Endothelial cell of umbilical vein (primary cell): ENCODE data around the gene MRPL14. TPM values are rescaled to one million over a fixed set of nuclear protein-coding genes. Genes with fewer than 3 reads are reported as not detected.
A peak's percentile ranks its signal among the peaks of the same experiment; 100 is the strongest.

Experiments
- BruUV-seq: library from RNA; stranded (reverse); fragments of 400-500 nt; replicated peaks from 2 replicates; lab custom pipeline; 2021; lab: Mats Ljungman, UMichigan
- CTCF ChIA-PET: fragments of 300-600, 350-600 bp; sonication (Branson Sonifier 250); formaldehyde crosslinking; loops from one replicate; lab custom pipeline; 2021; ENCODE audit warnings: antibody characterized with exemption, inconsistent platforms; lab: Charles Lee
- POLR2A ChIA-PET: fragments of 300-600, 350-600 bp; sonication (Branson Sonifier 250); formaldehyde crosslinking; loops from one replicate; lab custom pipeline; 2021; ENCODE audit warnings: antibody characterized with exemption, inconsistent platforms; lab: Charles Lee
- DNase-seq: peaks from one replicate; pipeline ENCODE4 v3.0.0-alpha.2; 2011; ENCODE audit warnings: low read depth, low spot score
- FAIRE-seq: peaks from 2 replicates; lab custom pipeline; 2011; peaks lifted over from hg19 to GRCh38; lab: Jason Lieb, UNC
- H2AFZ ChIP-seq: 2 replicates; pipeline ENCODE4 v1.6.0; 2012; ENCODE audit warnings: low read depth, low read length, control low read depth, inconsistent platforms
- H3K27ac ChIP-seq: 2 replicates; pipeline ENCODE4 v1.5.1; 2011; ENCODE audit warnings: low read depth, mild to moderate bottlenecking, control low read depth, low read length, moderate library complexity; ENCODE audit not compliant: insufficient read depth
- H3K27me3 ChIP-seq, 2 experiments: 2 replicates each; pipeline versions ENCODE4 v1.6.0 to v1.6.1; 2011; ENCODE audit warnings: low read length in 2 of 2, mixed read lengths in 1 of 2; ENCODE audit not compliant: control insufficient read depth in 2 of 2, insufficient read depth in 2 of 2
- H3K36me3 ChIP-seq, 2 experiments: 2 replicates in 1 of 2; 3 replicates in 1 of 2; pipeline ENCODE4 v1.5.1; 2011; ENCODE audit warnings: low read length in 2 of 2, mild to moderate bottlenecking in 1 of 2, moderate library complexity in 1 of 2; ENCODE audit not compliant: control insufficient read depth in 2 of 2, insufficient read depth in 2 of 2; ENCODE audit errors: extremely low read depth in 1 of 2
- H3K4me1 ChIP-seq: 3 replicates; pipeline ENCODE4 v1.5.1; 2011; ENCODE audit warnings: mild to moderate bottlenecking, low read length; ENCODE audit not compliant: control insufficient read depth, insufficient read depth; ENCODE audit errors: extremely low read depth
- H3K4me2 ChIP-seq: 2 replicates; pipeline ENCODE4 v1.6.1; 2011; ENCODE audit warnings: low read length, control low read depth, mixed read lengths; ENCODE audit not compliant: insufficient read depth
- H3K4me3 ChIP-seq, 3 experiments: fragments of 200-600 bp in 1 of 3; sonication (generic), shearing (Covaris generic) in 1 of 3; replicated peaks in 1 of 3; 2 replicates each; pipeline ENCODE4 v1.5.1; 2011 to 2016; ENCODE audit warnings: control low read depth in 3 of 3, low read length in 3 of 3, mild to moderate bottlenecking in 2 of 3, inconsistent platforms in 1 of 3, low read depth in 1 of 3, moderate library complexity in 1 of 3; ENCODE audit not compliant: insufficient read depth in 1 of 3
- H3K79me2 ChIP-seq: 2 replicates; pipeline ENCODE4 v1.6.0; 2012; ENCODE audit warnings: low read length, inconsistent platforms; ENCODE audit not compliant: control insufficient read depth, insufficient read depth
- H3K9ac ChIP-seq: replicated peaks from 2 replicates; pipeline ENCODE3; 2011; ENCODE audit warnings: low read length, control low read depth; ENCODE audit not compliant: insufficient read depth; ENCODE audit errors: extremely low read depth
- H3K9me1 ChIP-seq: replicated peaks from 3 replicates; pipeline ENCODE4 v1.6.0; 2011; ENCODE audit warnings: mild to moderate bottlenecking, low read length; ENCODE audit not compliant: control insufficient read depth, insufficient read depth; ENCODE audit errors: extremely low read depth
- H3K9me3 ChIP-seq: replicated peaks from 2 replicates; pipeline ENCODE4 v1.5.1; 2012; ENCODE audit warnings: low read length, inconsistent platforms; ENCODE audit not compliant: control insufficient read depth, insufficient read depth
- H4K20me1 ChIP-seq: replicated peaks from 2 replicates; pipeline ENCODE3; 2011; ENCODE audit warnings: mild to moderate bottlenecking, low read length; ENCODE audit not compliant: control insufficient read depth, insufficient read depth; ENCODE audit errors: extremely low read depth
- CTCF ChIP-seq, 2 donors: IDR thresholded peaks; 1 replicate in 1 of 2; 2 replicates in 1 of 2; pipeline ENCODE4 v1.5.1; 2011; ENCODE audit warnings: low read length in 2 of 2, mild to moderate bottlenecking in 2 of 2, moderate library complexity in 2 of 2, control low read depth in 1 of 2, inconsistent platforms in 1 of 2, low read depth in 1 of 2; ENCODE audit not compliant: insufficient read depth in 1 of 2; ENCODE audit errors: extremely low read depth in 1 of 2
- EZH2 ChIP-seq: IDR thresholded peaks from 2 replicates; pipeline ENCODE4 v1.6.1; 2012; ENCODE audit warnings: borderline replicate concordance, low read depth, mild to moderate bottlenecking, moderate library complexity, low read length, inconsistent platforms; ENCODE audit not compliant: severe bottlenecking
- FOS ChIP-seq: IDR thresholded peaks from 2 replicates; pipeline ENCODE4 v1.6.1; 2011; ENCODE audit warnings: mild to moderate bottlenecking, low read length, moderate library complexity, borderline replicate concordance; ENCODE audit not compliant: insufficient read depth
- GATA2 ChIP-seq: IDR thresholded peaks from 2 replicates; pipeline ENCODE4 v1.7.0; 2011; ENCODE audit warnings: low read depth, mild to moderate bottlenecking, moderate library complexity, mixed read lengths, low read length; ENCODE audit not compliant: insufficient read length, insufficient read depth
- JUN ChIP-seq: IDR thresholded peaks from 2 replicates; pipeline ENCODE4 v1.6.1; 2011; ENCODE audit warnings: borderline replicate concordance, low read depth; ENCODE audit not compliant: insufficient read length, insufficient read depth
- MAX ChIP-seq: IDR thresholded peaks from 2 replicates; pipeline ENCODE4 v1.6.1; 2011; ENCODE audit not compliant: insufficient read depth, insufficient read length
- MYC ChIP-seq: IDR thresholded peaks from one replicate; pipeline ENCODE4 v1.6.1; 2011; ENCODE audit warnings: mild to moderate bottlenecking, low read depth, low read length
- POLR2A ChIP-seq: IDR thresholded peaks from 2 replicates; pipeline ENCODE4 v1.6.1; 2012; ENCODE audit warnings: low read depth, mild to moderate bottlenecking, control low read depth, low read length
- POLR2AphosphoS5 ChIP-seq: IDR thresholded peaks from 2 replicates; pipeline ENCODE4 v1.6.1; 2012; ENCODE audit warnings: low read depth, mild to moderate bottlenecking, control low read depth, low read length, moderate library complexity; ENCODE audit not compliant: insufficient read depth
- dilution Hi-C: fragments of 300-500 bp; cut with MboI; formaldehyde crosslinking; loops from one replicate; pipeline ENCODE4 v1.15.0; 2019; ENCODE audit warnings: low sequenced_read_pairs; ENCODE audit not compliant: extremely low pct_ligation_motif_present
- intact Hi-C: fragments of 100-400 bp; cut with micrococcal nuclease; formaldehyde crosslinking; loops from one replicate; pipeline ENCODE4 v1.10.0; 2022
- polyA plus RNA-seq, 4 experiments: library from polyadenylated mRNA; depleted of rRNA in 3 of 4; stranded (reverse) in 3 of 4; unstranded in 1 of 4; fragments of >200 nt; gene quantifications; 2 replicates each; pipeline versions ENCODE4 v1.2.1 to v1.2.3, GENCODE V29; 2011 to 2012; ENCODE audit warnings: missing spikeins in 1 of 4
- total RNA-seq: library from RNA; stranded (reverse); gene quantifications from 2 replicates; pipeline ENCODE4 v1.2.3, GENCODE V29; 2021

The MRPL14 gene
- total and polyA plus RNA-seq, 2 donors (not counting 3 experiments of a cell fraction or from before 2014, with no cell fraction given), result 68.1 to 103 TPM

- Histone ChIP-seq H2AFZ (no peak overlapping the region), H3K36me3 (peaks cover 6 to 16% of the 10 kb centered on the region in 2 experiments), H3K4me3 (no peak overlapping the region), H4K20me1 (no peaks in the 10 kb centered on the region), H3K27ac (peak overlapping the region; percentile 89), H3K9me3 (no peaks in the 10 kb centered on the region), H3K27me3 (no peaks in the 10 kb centered on the region), H3K79me2 (no peaks in the 10 kb centered on the region), H3K9me1 (no peaks in the 10 kb centered on the region), H3K9ac (peak overlapping the region; percentile 1), H3K4me1 (peaks cover 37% of the 10 kb centered on the region), H3K4me2 (no peak overlapping the region)
- BruUV-seq, result no TSS peak
- peak; percentile 23 for DNase-seq
- FAIRE-seq, result peak; percentile 70
- intact Hi-C loops, result loop anchor here (1.0 kb wide), 1 partner anchor 116 kb away; no protein-coding TSS in a partner anchor
- ChIA-PET POLR2A (interaction anchor here (0.5 kb wide), 1 partner anchor 141 kb away, joined by 3 read pairs; the partner anchor contains the start of gene HSP90AB1), CTCF (interaction anchor here (0.9 kb wide), 1 partner anchor 11 kb away, joined by 4 read pairs; no protein-coding TSS in a partner anchor)
- TF ChIP-seq FOS (no peak), POLR2AphosphoS5 (no peak), GATA2 (no peak), MAX (no peak), POLR2A (no peak), MYC (no peak), CTCF (IDR thresholded peaks at IDR 0.05; ENCODE audit: extremely low read depth in 1 of 2, insufficient read depth in 1 of 2, low read depth in 1 of 2, low read length in 2 of 2) (no peak), EZH2 (no peak), JUN (no peak)
- dilution Hi-C loops, result loop anchor here (10.0 kb wide), 1 partner anchor 129 kb away; no protein-coding TSS in a partner anchor
These were observed 21.1 kb downstream of the MRPL14 start for GRCh38 chr6:44105993-44106740.
